ENCODE results near the gene MYH10.

Gene MYH10

GRCh38 chr17:8522577-8522976, 107.9 kb downstream of the MYH10 start:
- TF ChIP-seq, protein P1, sequence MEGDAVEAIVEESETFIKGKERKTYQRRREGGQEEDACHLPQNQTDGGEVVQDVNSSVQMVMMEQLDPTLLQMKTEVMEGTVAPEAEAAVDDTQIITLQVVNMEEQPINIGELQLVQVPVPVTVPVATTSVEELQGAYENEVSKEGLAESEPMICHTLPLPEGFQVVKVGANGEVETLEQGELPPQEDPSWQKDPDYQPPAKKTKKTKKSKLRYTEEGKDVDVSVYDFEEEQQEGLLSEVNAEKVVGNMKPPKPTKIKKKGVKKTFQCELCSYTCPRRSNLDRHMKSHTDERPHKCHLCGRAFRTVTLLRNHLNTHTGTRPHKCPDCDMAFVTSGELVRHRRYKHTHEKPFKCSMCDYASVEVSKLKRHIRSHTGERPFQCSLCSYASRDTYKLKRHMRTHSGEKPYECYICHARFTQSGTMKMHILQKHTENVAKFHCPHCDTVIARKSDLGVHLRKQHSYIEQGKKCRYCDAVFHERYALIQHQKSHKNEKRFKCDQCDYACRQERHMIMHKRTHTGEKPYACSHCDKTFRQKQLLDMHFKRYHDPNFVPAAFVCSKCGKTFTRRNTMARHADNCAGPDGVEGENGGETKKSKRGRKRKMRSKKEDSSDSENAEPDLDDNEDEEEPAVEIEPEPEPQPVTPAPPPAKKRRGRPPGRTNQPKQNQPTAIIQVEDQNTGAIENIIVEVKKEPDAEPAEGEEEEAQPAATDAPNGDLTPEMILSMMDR (IDR thresholded peaks at IDR 0.05; ENCODE audit: insufficient read depth, low read depth, low read length, missing control alignments) = no peak
- H3K4me3 ChIP-seq (ENCODE audit: low read length) = no peak overlapping the region
- DNase-seq (ENCODE audit: low read depth) = no peak

DNA sequence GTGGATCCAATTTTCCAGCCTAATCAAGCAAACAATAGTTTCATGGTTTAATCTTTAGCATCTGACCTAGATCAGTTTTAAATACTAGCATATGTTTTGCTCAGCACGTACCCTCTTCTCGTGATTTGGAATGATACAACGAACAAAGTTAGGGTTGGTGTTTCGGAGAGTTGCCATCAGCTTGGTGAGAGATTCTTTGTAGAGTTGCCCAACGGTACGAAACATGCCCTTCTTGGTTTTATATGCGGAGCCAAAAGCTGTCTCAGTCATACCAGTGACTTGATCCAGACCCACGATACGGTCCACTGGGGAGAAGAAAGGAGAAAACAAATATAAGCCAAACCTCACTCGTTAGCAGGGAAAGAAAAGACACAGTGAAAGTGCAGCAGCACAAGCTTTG, 109.5 kb downstream of the MYH10 start:
- no peak overlapping the region for H3K4me3 ChIP-seq (ENCODE audit: low read length)
- no peak for DNase-seq (ENCODE audit: low read depth)
- TF ChIP-seq, protein P1 (IDR thresholded peaks at IDR 0.05; ENCODE audit: insufficient read depth, low read depth, low read length, missing control alignments) = no peak

DNA sequence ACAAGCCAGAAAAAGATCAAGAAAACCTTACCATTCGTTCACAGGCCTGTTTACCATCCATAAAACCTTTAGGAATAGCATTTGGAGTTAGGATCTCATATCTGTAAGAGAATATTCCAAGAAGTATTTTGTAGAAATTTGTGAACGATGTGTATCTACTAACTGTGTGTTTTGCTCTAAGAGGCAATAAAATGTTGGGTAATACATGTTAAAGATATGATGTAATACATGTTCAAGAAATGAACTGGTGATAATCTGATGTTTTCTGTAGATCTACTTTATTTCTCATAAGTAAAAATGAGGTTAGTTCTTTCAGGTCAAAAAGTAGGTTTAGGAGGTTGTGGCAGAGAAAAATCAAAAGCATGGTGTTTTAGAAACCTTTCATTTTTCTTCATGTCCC, 111.7 kb downstream of the MYH10 start:
- TF ChIP-seq, protein P1 (IDR thresholded peaks at IDR 0.05; ENCODE audit: insufficient read depth, low read depth, low read length, missing control alignments) = no peak
- no peak for DNase-seq (ENCODE audit: low read depth)

DNA sequence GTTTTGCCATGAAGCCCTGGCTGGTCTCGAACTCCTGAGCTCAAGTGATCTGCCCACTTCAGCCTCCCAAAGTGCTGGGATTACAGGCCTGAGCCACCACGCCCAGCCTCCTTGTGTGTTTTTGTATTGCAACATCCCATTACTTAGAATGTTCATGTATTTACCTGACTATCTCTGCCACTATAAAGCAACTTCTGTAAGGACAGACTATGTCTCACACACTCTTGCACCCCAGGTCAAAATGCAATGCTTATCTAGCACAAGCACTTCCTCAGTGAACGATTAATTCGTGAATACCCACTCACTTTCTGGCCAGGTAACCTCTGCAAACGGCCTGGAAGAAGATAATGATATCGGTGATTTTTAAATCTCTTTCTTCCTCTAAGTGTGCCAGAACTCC, 112.2 kb downstream of the MYH10 start:
- no peak overlapping the region for H3K4me3 ChIP-seq (ENCODE audit: low read length)
- TF ChIP-seq, protein P1 (IDR thresholded peaks at IDR 0.05; ENCODE audit: insufficient read depth, low read depth, low read length, missing control alignments) = no peak
- DNase-seq (ENCODE audit: low read depth) = peak; percentile 22

More for the DNA sequence above, 111.7 kb downstream of the MYH10 start:
- no peak overlapping the region for H3K4me3 ChIP-seq (ENCODE audit: low read length)

GRCh38 chr17:8514801-8515200, 115.7 kb downstream of the MYH10 start:
- TF ChIP-seq, protein P1 (IDR thresholded peaks at IDR 0.05; ENCODE audit: insufficient read depth, low read depth, low read length, missing control alignments) = no peak
- no peak for DNase-seq (ENCODE audit: low read depth)
- no peak overlapping the region for H3K4me3 ChIP-seq (ENCODE audit: low read length)

- TF ChIP-seq, protein P1 (IDR thresholded peaks at IDR 0.05; ENCODE audit: insufficient read depth, low read depth, low read length, missing control alignments) = no peak
- no peak for DNase-seq (ENCODE audit: low read depth)
- no peak overlapping the region for H3K4me3 ChIP-seq (ENCODE audit: low read length)
Measured at GRCh38 chr17:8506145-8506544, 124.4 kb downstream of the MYH10 start.

DNA sequence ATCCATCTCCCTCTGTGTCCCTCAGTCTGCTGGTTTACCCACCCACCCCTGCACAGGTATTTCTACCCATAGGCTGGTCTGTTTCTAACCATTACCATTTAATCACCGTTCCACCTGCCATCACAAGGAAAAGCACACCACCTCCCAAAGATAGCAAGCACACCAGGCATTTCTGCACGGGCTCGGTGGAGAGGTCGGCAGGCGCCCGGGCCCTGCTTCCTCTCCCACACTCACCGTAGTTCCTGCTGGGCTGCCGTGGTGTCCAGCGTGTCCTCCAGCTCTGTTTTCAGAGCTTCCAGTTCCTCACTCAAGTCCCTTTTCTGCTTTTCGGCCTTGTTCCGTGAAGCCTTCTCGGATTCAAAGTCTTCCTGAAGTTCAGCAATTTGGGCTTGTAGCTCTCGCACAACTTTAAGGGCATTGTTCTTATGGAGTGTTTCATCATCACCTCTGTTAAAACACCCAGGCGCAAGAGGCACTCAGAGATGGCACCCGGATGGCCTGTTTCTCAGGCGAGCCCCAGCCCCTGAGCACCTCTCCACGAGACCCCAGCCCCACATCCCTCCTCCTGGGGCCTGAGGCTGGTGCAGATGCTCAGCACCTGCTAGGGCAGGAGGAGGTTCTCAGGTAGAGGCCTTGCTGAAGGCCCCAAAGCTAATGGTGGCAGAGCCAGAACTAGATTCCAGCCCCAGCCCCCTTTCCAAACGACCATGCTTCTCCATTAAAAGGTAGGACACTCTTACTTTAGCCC, 125.9 kb downstream of the MYH10 start:
- no peak for DNase-seq (ENCODE audit: low read depth)
- TF ChIP-seq, protein P1 (IDR thresholded peaks at IDR 0.05; ENCODE audit: insufficient read depth, low read depth, low read length, missing control alignments) = no peak

More for the DNA sequence above, 125.9 kb downstream of the MYH10 start:
- H3K4me3 ChIP-seq (ENCODE audit: low read length) = no peak overlapping the region

All from epithelial cell of esophagus (primary cell).